GM12878 (cell line): ENCODE results near the gene SNAP29. TPM values are rescaled to one million over a fixed set of nuclear protein-coding genes. Genes with fewer than 3 reads are reported as not detected.

Experiments used
- BHLHE40 ChIP-seq, 2 experiments: fragments of 450-650 bp in 1 of 2; IDR thresholded peaks; 2 replicates each; pipeline ENCODE4 v1.6.1; 2011 to 2017; ENCODE audit warnings: low read depth in 2 of 2, borderline replicate concordance in 1 of 2, improper control_type of control experiment in 1 of 2, low read length in 1 of 2, mild to moderate bottlenecking in 1 of 2
- CHD2 ChIP-seq: IDR thresholded peaks from 2 replicates; pipeline ENCODE4 v1.6.1; 2011; ENCODE audit warnings: low read depth, low read length, improper control_type of control experiment, borderline replicate concordance
- ELK1 ChIP-seq: IDR thresholded peaks from 2 replicates; pipeline ENCODE4 v1.6.1; 2012; ENCODE audit warnings: low read depth, low read length, improper control_type of control experiment
- FOXK2 ChIP-seq: fragments of 450-650 bp; IDR thresholded peaks from 2 replicates; pipeline ENCODE4 v1.6.1; 2017; ENCODE audit warnings: mild to moderate bottlenecking, moderate library complexity
- IKZF1 ChIP-seq: fragments of 450-650 bp; conservative IDR thresholded peaks from 2 replicates; pipeline ENCODE4 v1.6.1; 2017; ENCODE audit warnings: antibody characterized with exemption, mild to moderate bottlenecking
- MEF2A ChIP-seq: IDR thresholded peaks from 2 replicates; pipeline ENCODE4 v1.6.1; 2011; ENCODE audit warnings: low read depth, mild to moderate bottlenecking, low read length, moderate library complexity; ENCODE audit not compliant: insufficient read depth
- NBN ChIP-seq: fragments of 450-650 bp; IDR thresholded peaks from 2 replicates; pipeline ENCODE4 v1.6.1; 2016
- RB1 ChIP-seq: fragments of 450-650 bp; formaldehyde crosslinking; IDR thresholded peaks from 2 replicates; pipeline ENCODE4 v1.6.1; 2017; ENCODE audit warnings: mild to moderate bottlenecking, borderline replicate concordance
- REST ChIP-seq: IDR thresholded peaks from 2 replicates; pipeline ENCODE4 v1.6.1; 2012; ENCODE audit warnings: mild to moderate bottlenecking, low read depth, low read length
- TCF3 ChIP-seq: IDR thresholded peaks from 2 replicates; pipeline ENCODE4 v1.6.1; 2012; ENCODE audit warnings: low read depth, mild to moderate bottlenecking, low read length, borderline replicate concordance; ENCODE audit not compliant: insufficient read depth
- USF1 ChIP-seq: IDR thresholded peaks from 2 replicates; pipeline ENCODE4 v1.6.1; 2011; ENCODE audit warnings: borderline replicate concordance, low read depth, mild to moderate bottlenecking, moderate library complexity, mixed read lengths, low read length; ENCODE audit not compliant: insufficient read depth; ENCODE audit errors: extremely low read length
- polyA plus RNA-seq, 11 experiments: library from polyadenylated mRNA; depleted of rRNA in 4 of 11; unstranded in 6 of 11; stranded (reverse) in 5 of 11; fragments of >200 nt; fragmentation: Nextera tagmentation in 4 of 11; fragmentation: Illumina TruSeq in 1 of 11; extraction: Ambion mirVana in 4 of 11; extraction: Trizol in 1 of 11; gene quantifications; 1 replicate in 1 of 11; 2 replicates in 10 of 11; pipeline versions ENCODE4 v1.2.1 to v1.2.3, GENCODE V29; 2011 to 2016; ENCODE audit warnings: inconsistent platforms in 2 of 11, missing spikeins in 2 of 11, low read depth in 1 of 11
- total RNA-seq, 4 experiments: library from RNA; depleted of rRNA in 3 of 4; stranded (reverse); fragments of >200 nt in 3 of 4; fragmentation: Illumina TruSeq in 1 of 4; extraction: Trizol in 1 of 4; gene quantifications; 2 replicates each; pipeline versions ENCODE4 v1.2.1 to v1.2.3, GENCODE V29; 2013 to 2021

SNAP29 gene
- total and polyA plus RNA-seq, 10 of the 15 experiments (the other 5 are each of a cell fraction or from before 2014, with no cell fraction given): 4.7 to 45.7 (median 27.9) TPM

GRCh38 chr22:20916916-20917810, 58.4 kb downstream of the SNAP29 start, which contains the start of gene CRKL (continued):
- TF ChIP-seq USF1: no peak
- peak in 1 of 2 experiments; percentile 64; a peak in 1 of 4 replicates for TF ChIP-seq BHLHE40 (IDR thresholded peaks at IDR 0.05; ENCODE audit: borderline replicate concordance in 1 of 2, low read depth in 2 of 2, low read length in 1 of 2)
- no peak for TF ChIP-seq REST
- TF ChIP-seq TCF3: peak; percentile 64; the same call in 1 of the 2 replicates
- TF ChIP-seq FOXK2: no peak
- 0 out of 2 replicates have a peak, but pooled peaks have one; percentile 36 for TF ChIP-seq MEF2A
- TF ChIP-seq CHD2: peak; percentile 68
- peak; percentile 82 for TF ChIP-seq NBN
- TF ChIP-seq RB1: peak; percentile 90; the same call in 1 of the 2 replicates
- TF ChIP-seq ELK1: peak; percentile 28; the same call in 1 of the 2 replicates
- TF ChIP-seq IKZF1: peak; percentile 99
- TF ChIP-seq, all 136 proteins: peak for 55
